ENCODE results near the gene CHFR.

DNA sequence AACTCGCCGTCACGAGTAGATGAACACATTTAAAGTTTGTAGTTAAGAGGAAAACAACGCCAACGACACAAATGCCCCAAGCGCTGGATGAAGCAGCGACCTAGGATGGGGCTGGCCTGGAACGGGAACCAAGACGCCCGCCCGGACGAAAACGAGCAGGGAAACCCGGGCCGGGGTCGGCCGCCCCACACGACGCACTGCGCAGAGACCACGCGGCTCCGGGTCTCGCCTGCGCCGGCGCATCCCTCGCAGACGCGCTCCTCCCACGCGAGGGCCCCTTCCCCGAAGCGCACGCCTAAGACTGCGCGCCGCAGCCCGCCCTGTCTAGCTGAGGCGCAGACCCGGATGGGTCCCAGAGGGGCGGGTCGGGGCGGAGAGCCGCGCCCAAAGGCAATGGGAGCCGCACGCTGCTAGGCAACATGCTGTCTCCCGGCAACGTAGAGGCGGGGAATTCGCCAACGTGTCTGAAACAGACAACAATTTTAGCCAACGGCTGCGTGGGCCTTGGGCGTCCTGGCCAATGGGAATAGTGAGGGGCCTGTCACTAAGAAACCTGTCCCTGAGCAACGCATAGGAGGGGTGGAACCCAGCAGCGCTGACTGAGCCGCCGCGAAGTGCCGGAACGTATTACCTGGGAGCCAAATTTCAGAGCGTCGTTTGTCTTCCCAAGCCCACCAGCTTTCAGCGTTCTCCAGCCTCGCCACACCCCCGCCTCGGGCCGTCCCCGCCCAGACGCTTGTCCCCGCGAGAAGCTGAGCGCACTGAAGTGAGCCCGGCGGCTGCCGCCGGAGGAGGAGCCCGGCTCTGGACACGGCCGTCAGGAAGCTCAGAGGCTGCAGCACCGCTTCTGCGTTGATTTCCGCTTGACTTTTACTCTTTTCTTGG, 21.0 kb upstream of the CHFR start:
- no peak for TF ChIP-seq EZH2 (IDR thresholded peaks at IDR 0.05; ENCODE audit: borderline replicate concordance, low read depth, low read length, severe bottlenecking)
- TF ChIP-seq, protein P1, sequence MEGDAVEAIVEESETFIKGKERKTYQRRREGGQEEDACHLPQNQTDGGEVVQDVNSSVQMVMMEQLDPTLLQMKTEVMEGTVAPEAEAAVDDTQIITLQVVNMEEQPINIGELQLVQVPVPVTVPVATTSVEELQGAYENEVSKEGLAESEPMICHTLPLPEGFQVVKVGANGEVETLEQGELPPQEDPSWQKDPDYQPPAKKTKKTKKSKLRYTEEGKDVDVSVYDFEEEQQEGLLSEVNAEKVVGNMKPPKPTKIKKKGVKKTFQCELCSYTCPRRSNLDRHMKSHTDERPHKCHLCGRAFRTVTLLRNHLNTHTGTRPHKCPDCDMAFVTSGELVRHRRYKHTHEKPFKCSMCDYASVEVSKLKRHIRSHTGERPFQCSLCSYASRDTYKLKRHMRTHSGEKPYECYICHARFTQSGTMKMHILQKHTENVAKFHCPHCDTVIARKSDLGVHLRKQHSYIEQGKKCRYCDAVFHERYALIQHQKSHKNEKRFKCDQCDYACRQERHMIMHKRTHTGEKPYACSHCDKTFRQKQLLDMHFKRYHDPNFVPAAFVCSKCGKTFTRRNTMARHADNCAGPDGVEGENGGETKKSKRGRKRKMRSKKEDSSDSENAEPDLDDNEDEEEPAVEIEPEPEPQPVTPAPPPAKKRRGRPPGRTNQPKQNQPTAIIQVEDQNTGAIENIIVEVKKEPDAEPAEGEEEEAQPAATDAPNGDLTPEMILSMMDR (IDR thresholded peaks at IDR 0.05; ENCODE audit: borderline replicate concordance, extremely low read depth, low read length, poor library complexity, severe bottlenecking) = no peak

Data from DND-41 (cell line).